ENCODE measurements around the gene LYSMD4. TPM values are rescaled to one million over a fixed set of nuclear protein-coding genes. Genes with fewer than 3 reads are reported as not detected.

Gene LYSMD4
- total and polyA plus RNA-seq, 10 of the 15 experiments (the other 5 are each of a cell fraction or from before 2014, with no cell fraction given) = 1.8 to 5.8 (median 3.9) TPM

GRCh38 chr15:99708563-99708962, 24.7 kb downstream of the LYSMD4 start (continued):
- TF ChIP-seq CEBPZ (IDR thresholded peaks at IDR 0.05; ENCODE audit: low read depth, low read length) (no peak), RB1 (IDR thresholded peaks at IDR 0.05; ENCODE audit: borderline replicate concordance) (no peak), IKZF1 (conservative IDR thresholded peaks at IDR 0.05) (no peak), EED (IDR thresholded peaks at IDR 0.05; ENCODE audit: low read depth) (no peak), CBX5 (IDR thresholded peaks at IDR 0.05; ENCODE audit: low read depth) (no peak), E2F4 (IDR thresholded peaks at IDR 0.05; ENCODE audit: low read depth, low read length) (no peak), RELA (IDR thresholded peaks at IDR 0.05; ENCODE audit: borderline replicate concordance, partially characterized antibody) (no peak), EGR1 (IDR thresholded peaks at IDR 0.05; ENCODE audit: borderline replicate concordance in 1 of 2, low read depth in 2 of 2, low read length in 2 of 2) (no peak), FOXM1 (IDR thresholded peaks at IDR 0.05; ENCODE audit: low read depth, low read length) (no peak), SUPT20H (IDR thresholded peaks at IDR 0.05; ENCODE audit: borderline replicate concordance, control insufficient read depth, low read depth, low read length) (no peak), POLR2A (IDR thresholded peaks at IDR 0.05; ENCODE audit: low read depth, low read length) (no peak), NRF1 (conservative IDR thresholded peaks at IDR 0.05; ENCODE audit: low read depth, low read length) (no peak)
